Effector memory CD8-positive, alpha-beta T cell (primary cell): ENCODE data around the gene COG6.

ENCODE experiments used
- ATAC-seq: fragments of 150-1000 bp; cut with Tn5 transposase; replicated peaks from 2 replicates; pipeline ENCODE4 v1.10.0; 2021; ENCODE audit warnings: mild to moderate bottlenecking, moderate library complexity
- DNase-seq, 3 experiments: peaks; one replicate each; pipeline ENCODE4 v3.0.0; 2021
- H3K27ac Mint-ChIP-seq, 2 donors: one replicate each; pipeline ENCODE4 v1.8.0; 2022; ENCODE audit warnings: mild to moderate bottlenecking in 2 of 2, mixed read lengths in 2 of 2, moderate library complexity in 2 of 2
- H3K27me3 Mint-ChIP-seq, 2 donors: one replicate each; pipeline ENCODE4 v1.8.0; 2022; ENCODE audit warnings: mixed read lengths in 2 of 2
- H3K36me3 Mint-ChIP-seq: one replicate; pipeline ENCODE4 v1.8.0; 2022; ENCODE audit warnings: mild to moderate bottlenecking, moderate library complexity, mixed read lengths; ENCODE audit not compliant: insufficient read depth
- H3K4me1 Mint-ChIP-seq, 2 donors: one replicate each; pipeline ENCODE4 v1.8.0; 2022; ENCODE audit warnings: low read depth in 2 of 2, mixed read lengths in 2 of 2
- H3K4me3 Mint-ChIP-seq, 2 donors: one replicate each; pipeline ENCODE4 v1.8.0; 2022; ENCODE audit warnings: mild to moderate bottlenecking in 2 of 2, mixed read lengths in 2 of 2, moderate library complexity in 2 of 2
- H3K9me3 Mint-ChIP-seq, 2 donors: one replicate each; pipeline ENCODE4 v1.8.0; 2022; ENCODE audit warnings: mixed read lengths in 2 of 2

Gene COG6

GRCh38 chr13:39655041-39655568 lies 357 bp upstream of the COG6 start:
- peaks cover 24 to 30% of the 10 kb centered on the region in 2 donors for H3K4me1 Mint-ChIP-seq
- ATAC-seq (peak; percentile 2), DNase-seq (no peak)
- H3K27ac Mint-ChIP-seq: peak overlapping the region; percentile 91 to 94
- H3K9me3 Mint-ChIP-seq: peaks cover 0 to 2% of the 10 kb centered on the region in 2 donors
- H3K4me3 Mint-ChIP-seq: peak overlapping the region; percentile 86 to 88
- H3K27me3 Mint-ChIP-seq: peaks cover 5 to 9% of the 10 kb centered on the region in 2 donors
- peaks cover 11% of the 10 kb centered on the region for H3K36me3 Mint-ChIP-seq

GRCh38 chr13:39656325-39656677 lies 839 bp downstream of the COG6 start:
- DNase-seq (no peak), ATAC-seq (no peak)
- Mint-ChIP-seq H3K36me3 (peaks cover 16% of the 10 kb centered on the region), H3K9me3 (peaks cover 0 to 2% of the 10 kb centered on the region in 2 donors), H3K4me3 (peak overlapping the region; percentile 86 to 88), H3K27ac (peak overlapping the region; percentile 91 to 94), H3K4me1 (peaks cover 26 to 30% of the 10 kb centered on the region in 2 donors), H3K27me3 (peaks cover 2 to 4% of the 10 kb centered on the region in 2 donors)

- Mint-ChIP-seq H3K36me3 (peaks cover 22% of the 10 kb centered on the region), H3K27me3 (no peaks in the 10 kb centered on the region), H3K4me3 (no peak overlapping the region), H3K27ac (no peak overlapping the region), H3K4me1 (peaks cover 3 to 4% of the 10 kb centered on the region in 2 donors), H3K9me3 (no peaks in the 10 kb centered on the region)
- ATAC-seq (no peak), DNase-seq (no peak)
These were observed 8.0 kb downstream of the COG6 start for GRCh38 chr13:39663508-39663907.

- H3K4me3 Mint-ChIP-seq: no peak overlapping the region
- H3K27me3 Mint-ChIP-seq: no peaks in the 10 kb centered on the region
- H3K4me1 Mint-ChIP-seq: peaks cover 0 to 2% of the 10 kb centered on the region in 2 donors
- no peaks in the 10 kb centered on the region for H3K9me3 Mint-ChIP-seq
- ATAC-seq (no peak), DNase-seq (no peak)
- peaks cover 24% of the 10 kb centered on the region for H3K36me3 Mint-ChIP-seq
- H3K27ac Mint-ChIP-seq: peak overlapping the region in 1 of 2 donors; percentile 50
These were observed 8.5 kb downstream of the COG6 start for GRCh38 chr13:39663958-39664357.

GRCh38 chr13:39665763-39666162 lies 10.3 kb downstream of the COG6 start:
- H3K36me3 Mint-ChIP-seq: peaks cover 21% of the 10 kb centered on the region
- no peak for DNase-seq
- H3K27me3 Mint-ChIP-seq: no peaks in the 10 kb centered on the region
- ATAC-seq: no peak
- no peaks in the 10 kb centered on the region for H3K9me3 Mint-ChIP-seq
- no peak overlapping the region for H3K4me3 Mint-ChIP-seq
- H3K4me1 Mint-ChIP-seq: no peaks in the 10 kb centered on the region
- no peak overlapping the region for H3K27ac Mint-ChIP-seq

- H3K36me3 Mint-ChIP-seq: peaks cover 7% of the 10 kb centered on the region
- no peak for DNase-seq
- no peak for ATAC-seq
- H3K27me3 Mint-ChIP-seq: no peaks in the 10 kb centered on the region
- H3K9me3 Mint-ChIP-seq: no peaks in the 10 kb centered on the region
- no peak overlapping the region for H3K4me3 Mint-ChIP-seq
- H3K4me1 Mint-ChIP-seq: no peaks in the 10 kb centered on the region
- no peak overlapping the region for H3K27ac Mint-ChIP-seq
These were observed 15.0 kb downstream of the COG6 start for GRCh38 chr13:39670445-39670844.

- no peak overlapping the region for H3K4me3 Mint-ChIP-seq
- ATAC-seq (no peak), DNase-seq (no peak)
- no peaks in the 10 kb centered on the region for H3K4me1 Mint-ChIP-seq
- no peaks in the 10 kb centered on the region for H3K27me3 Mint-ChIP-seq
- H3K9me3 Mint-ChIP-seq: no peaks in the 10 kb centered on the region
- peaks cover 9% of the 10 kb centered on the region for H3K36me3 Mint-ChIP-seq
- no peak overlapping the region for H3K27ac Mint-ChIP-seq
These were observed 17.1 kb downstream of the COG6 start for GRCh38 chr13:39672378-39673132.

GRCh38 chr13:39675904-39676303 lies 20.4 kb downstream of the COG6 start:
- Mint-ChIP-seq H3K36me3 (peaks cover 18% of the 10 kb centered on the region), H3K4me3 (no peak overlapping the region), H3K9me3 (no peaks in the 10 kb centered on the region), H3K27me3 (no peaks in the 10 kb centered on the region), H3K4me1 (no peaks in the 10 kb centered on the region), H3K27ac (no peak overlapping the region)
- DNase-seq (no peak), ATAC-seq (no peak)

- H3K4me3 Mint-ChIP-seq: no peak overlapping the region
- peaks cover 18% of the 10 kb centered on the region for H3K36me3 Mint-ChIP-seq
- DNase-seq: peak; percentile 15 to 24 (median 24)
- ATAC-seq: peak; percentile 37
- H3K4me1 Mint-ChIP-seq: no peaks in the 10 kb centered on the region
- no peaks in the 10 kb centered on the region for H3K9me3 Mint-ChIP-seq
- H3K27ac Mint-ChIP-seq: no peak overlapping the region
- no peaks in the 10 kb centered on the region for H3K27me3 Mint-ChIP-seq
These were observed 20.9 kb downstream of the COG6 start for GRCh38 chr13:39676315-39676876.

- H3K9me3 Mint-ChIP-seq: no peaks in the 10 kb centered on the region
- H3K4me1 Mint-ChIP-seq: no peaks in the 10 kb centered on the region
- ATAC-seq: no peak
- no peaks in the 10 kb centered on the region for H3K27me3 Mint-ChIP-seq
- DNase-seq: no peak
- H3K36me3 Mint-ChIP-seq: peaks cover 28% of the 10 kb centered on the region
- no peak overlapping the region for H3K27ac Mint-ChIP-seq
- H3K4me3 Mint-ChIP-seq: no peak overlapping the region
These were observed 26.8 kb downstream of the COG6 start for GRCh38 chr13:39682310-39682709.

GRCh38 chr13:39682788-39683187 lies 27.3 kb downstream of the COG6 start:
- Mint-ChIP-seq H3K4me1 (no peaks in the 10 kb centered on the region), H3K4me3 (no peak overlapping the region), H3K36me3 (peaks cover 28% of the 10 kb centered on the region), H3K27me3 (no peaks in the 10 kb centered on the region), H3K27ac (no peak overlapping the region), H3K9me3 (no peaks in the 10 kb centered on the region)
- no peak for ATAC-seq
- DNase-seq: no peak

GRCh38 chr13:39684531-39685137 lies 29.2 kb downstream of the COG6 start:
- no peaks in the 10 kb centered on the region for H3K27me3 Mint-ChIP-seq
- ATAC-seq (peak; percentile 57), DNase-seq (no peak)
- no peaks in the 10 kb centered on the region for H3K9me3 Mint-ChIP-seq
- H3K27ac Mint-ChIP-seq: no peak overlapping the region
- peaks cover 3 to 11% of the 10 kb centered on the region in 2 donors for H3K4me1 Mint-ChIP-seq
- H3K36me3 Mint-ChIP-seq: peaks cover 23% of the 10 kb centered on the region
- no peak overlapping the region for H3K4me3 Mint-ChIP-seq

GRCh38 chr13:39685652-39686051 lies 30.2 kb downstream of the COG6 start:
- Mint-ChIP-seq H3K27me3 (no peaks in the 10 kb centered on the region), H3K36me3 (peaks cover 20% of the 10 kb centered on the region), H3K27ac (no peak overlapping the region), H3K4me3 (no peak overlapping the region), H3K9me3 (no peaks in the 10 kb centered on the region), H3K4me1 (peaks cover 3 to 11% of the 10 kb centered on the region in 2 donors)
- ATAC-seq: no peak
- DNase-seq: no peak

GRCh38 chr13:39688278-39688677 lies 32.8 kb downstream of the COG6 start:
- Mint-ChIP-seq H3K27me3 (no peaks in the 10 kb centered on the region), H3K4me3 (no peak overlapping the region), H3K9me3 (no peaks in the 10 kb centered on the region), H3K27ac (peak overlapping the region; percentile 9 to 36), H3K4me1 (peaks cover 3 to 11% of the 10 kb centered on the region in 2 donors), H3K36me3 (peaks cover 18% of the 10 kb centered on the region)
- DNase-seq (no peak), ATAC-seq (no peak)
